ENCODE measurements around the gene DOCK2.

DOCK2 gene

GRCh38 chr5:169688106-169688505 lies 51.0 kb downstream of the DOCK2 start:
- DNase-seq (ENCODE audit: low read depth in 2 of 2, low spot score in 1 of 2), result no peak

- no peak for DNase-seq (ENCODE audit: low read depth in 2 of 2, low spot score in 1 of 2)
These were observed 54.4 kb downstream of the DOCK2 start for GRCh38 chr5:169691471-169691870.

GRCh38 chr5:169694091-169694625 lies 57.1 kb downstream of the DOCK2 start:
- no peak for DNase-seq (ENCODE audit: low read depth in 2 of 2, low spot score in 1 of 2)

- no peak for DNase-seq (ENCODE audit: low read depth in 2 of 2, low spot score in 1 of 2)
These were observed 58.0 kb downstream of the DOCK2 start for GRCh38 chr5:169695025-169695625.

GRCh38 chr5:169695919-169696490 lies 58.9 kb downstream of the DOCK2 start:
- no peak for DNase-seq (ENCODE audit: low read depth in 2 of 2, low spot score in 1 of 2)

GRCh38 chr5:169696621-169697510 lies 59.8 kb downstream of the DOCK2 start:
- DNase-seq (ENCODE audit: low read depth in 2 of 2, low spot score in 1 of 2), result no peak

GRCh38 chr5:169697511-169697890 lies 60.4 kb downstream of the DOCK2 start:
- no peak for DNase-seq (ENCODE audit: low read depth in 2 of 2, low spot score in 1 of 2)

- DNase-seq (ENCODE audit: low read depth in 2 of 2, low spot score in 1 of 2), result no peak
These were observed 60.9 kb downstream of the DOCK2 start for GRCh38 chr5:169697976-169698375.

GRCh38 chr5:169700611-169701010 lies 63.5 kb downstream of the DOCK2 start:
- DNase-seq (ENCODE audit: low read depth in 2 of 2, low spot score in 1 of 2), result no peak

GRCh38 chr5:169701910-169702451 lies 64.9 kb downstream of the DOCK2 start:
- no peak for DNase-seq (ENCODE audit: low read depth in 2 of 2, low spot score in 1 of 2)

- DNase-seq (ENCODE audit: low read depth in 2 of 2, low spot score in 1 of 2), result no peak
These were observed 65.8 kb downstream of the DOCK2 start for GRCh38 chr5:169702693-169703481.

- DNase-seq (ENCODE audit: low read depth in 2 of 2, low spot score in 1 of 2), result no peak
These were observed 66.7 kb downstream of the DOCK2 start for GRCh38 chr5:169703813-169704212.

GRCh38 chr5:169705322-169705721 lies 68.2 kb downstream of the DOCK2 start:
- DNase-seq (ENCODE audit: low read depth in 2 of 2, low spot score in 1 of 2), result no peak

GRCh38 chr5:169706071-169706470 lies 69.0 kb downstream of the DOCK2 start:
- DNase-seq (ENCODE audit: low read depth in 2 of 2, low spot score in 1 of 2), result no peak

- no peak for DNase-seq (ENCODE audit: low read depth in 2 of 2, low spot score in 1 of 2)
These were observed 69.8 kb downstream of the DOCK2 start for GRCh38 chr5:169706758-169707450.

GRCh38 chr5:169707686-169708085 lies 70.6 kb downstream of the DOCK2 start:
- no peak for DNase-seq (ENCODE audit: low read depth in 2 of 2, low spot score in 1 of 2)

- no peak for DNase-seq (ENCODE audit: low read depth in 2 of 2, low spot score in 1 of 2)
These were observed 73.6 kb downstream of the DOCK2 start for GRCh38 chr5:169710675-169711074.

GRCh38 chr5:169711551-169712225 lies 74.6 kb downstream of the DOCK2 start:
- no peak for DNase-seq (ENCODE audit: low read depth in 2 of 2, low spot score in 1 of 2)

- DNase-seq (ENCODE audit: low read depth in 2 of 2, low spot score in 1 of 2), result no peak
These were observed 75.4 kb downstream of the DOCK2 start for GRCh38 chr5:169712428-169712827.

GRCh38 chr5:169716287-169716686 lies 79.2 kb downstream of the DOCK2 start:
- no peak for DNase-seq (ENCODE audit: low read depth in 2 of 2, low spot score in 1 of 2)

Measured in stimulated activated CD8-positive, alpha-beta memory T cell treated with anti-CD3 and anti-CD28 coated beads, Interleukin-4, amount 100 ng/mL, for 1 hour (primary cell).